CD14-positive monocyte (primary cell): ENCODE data around the gene INPP4A. TPM values are rescaled to one million over a fixed set of nuclear protein-coding genes. Genes with fewer than 3 reads are reported as not detected.

Source experiments
- DNase-seq, 3 donors: peaks; one replicate each; pipeline ENCODE4 v3.0.0-alpha.2; 2011 to 2022
- H2AFZ ChIP-seq: 2 replicates; pipeline ENCODE4 v1.6.0; 2012; ENCODE audit warnings: mild to moderate bottlenecking, low read depth, low read length, inconsistent platforms; ENCODE audit not compliant: insufficient read depth, poor library complexity, severe bottlenecking
- H3K27ac ChIP-seq, 2 donors: 1 replicate in 1 of 2; 2 replicates in 1 of 2; pipeline ENCODE4 v1.5.1; 2012 to 2013; ENCODE audit warnings: low read length in 2 of 2, control low read depth in 1 of 2, inconsistent platforms in 1 of 2, low read depth in 1 of 2, mild to moderate bottlenecking in 1 of 2
- H3K27me3 ChIP-seq, 2 donors: one replicate each; pipeline versions ENCODE4 v1.6.0 to v1.6.1; 2011 to 2013; ENCODE audit warnings: low read length in 2 of 2; ENCODE audit not compliant: control insufficient read depth in 2 of 2, insufficient read depth in 2 of 2
- H3K36me3 ChIP-seq, 2 donors: replicated peaks in 1 of 2; 1 replicate in 1 of 2; 2 replicates in 1 of 2; pipeline versions ENCODE4 v1.5.1 to v1.6.1; 2012 to 2013; ENCODE audit warnings: low read length in 2 of 2, control low read depth in 1 of 2, inconsistent platforms in 1 of 2, mild to moderate bottlenecking in 1 of 2; ENCODE audit not compliant: insufficient read depth in 2 of 2, control insufficient read depth in 1 of 2
- H3K4me1 ChIP-seq, 2 donors: 1 replicate in 1 of 2; 2 replicates in 1 of 2; pipeline versions ENCODE4 v1.5.1 to v1.6.1; 2012 to 2013; ENCODE audit warnings: low read length in 2 of 2, control low read depth in 1 of 2, inconsistent platforms in 1 of 2, mild to moderate bottlenecking in 1 of 2, moderate library complexity in 1 of 2; ENCODE audit not compliant: insufficient read depth in 2 of 2, control insufficient read depth in 1 of 2
- H3K4me2 ChIP-seq: replicated peaks from 2 replicates; pipeline ENCODE3; 2012; ENCODE audit warnings: low read length, moderate library complexity, mild to moderate bottlenecking; ENCODE audit not compliant: poor library complexity, severe bottlenecking; ENCODE audit errors: extremely low read depth
- H3K4me3 ChIP-seq, 3 experiments: fragments of 200-600 bp in 1 of 3; sonication (generic) in 1 of 3; replicated peaks in 1 of 3; 1 replicate in 2 of 3; 2 replicates in 1 of 3; pipeline ENCODE4 v1.5.1; 2011 to 2013; ENCODE audit warnings: low read length in 3 of 3, mild to moderate bottlenecking in 3 of 3, control low read depth in 2 of 3, low read depth in 2 of 3, inconsistent platforms in 1 of 3, moderate library complexity in 1 of 3
- H3K79me2 ChIP-seq: 2 replicates; pipeline ENCODE4 v1.6.0; 2012; ENCODE audit warnings: mild to moderate bottlenecking, control low read depth, inconsistent platforms, low read length, moderate library complexity; ENCODE audit not compliant: insufficient read depth
- H3K9ac ChIP-seq: 2 replicates; pipeline ENCODE4 v1.6.0; 2017; ENCODE audit warnings: low read length, mild to moderate bottlenecking; ENCODE audit not compliant: insufficient read depth, poor library complexity, severe bottlenecking
- H3K9me3 ChIP-seq, 2 donors: replicated peaks in 1 of 2; 1 replicate in 1 of 2; 2 replicates in 1 of 2; pipeline versions ENCODE4 v1.5.1 to v1.6.1; 2012 to 2013; ENCODE audit warnings: low read length in 2 of 2, control low read depth in 1 of 2; ENCODE audit not compliant: control insufficient read depth in 1 of 2, insufficient read depth in 1 of 2
- H4K20me1 ChIP-seq: 2 replicates; pipeline ENCODE4 v1.6.0; 2012; ENCODE audit warnings: mild to moderate bottlenecking, low read length, control low read depth, moderate library complexity; ENCODE audit not compliant: insufficient read depth
- H3K27ac Mint-ChIP-seq, 7 donors: one replicate each; pipeline ENCODE4 v1.8.0; 2020; ENCODE audit warnings: mild to moderate bottlenecking in 7 of 7, mixed read lengths in 7 of 7, moderate library complexity in 6 of 7, inconsistent platforms in 2 of 7
- H3K27me3 Mint-ChIP-seq, 3 donors: one replicate each; pipeline ENCODE4 v1.8.0; 2021 to 2022; ENCODE audit warnings: low read depth in 3 of 3, mild to moderate bottlenecking in 3 of 3, mixed read lengths in 3 of 3, moderate library complexity in 3 of 3, inconsistent platforms in 1 of 3
- H3K36me3 Mint-ChIP-seq, 2 donors: one replicate each; pipeline ENCODE4 v1.8.0; 2020; ENCODE audit warnings: mixed read lengths in 2 of 2, inconsistent platforms in 1 of 2, mild to moderate bottlenecking in 1 of 2
- H3K4me1 Mint-ChIP-seq: one replicate; pipeline ENCODE4 v1.8.0; 2020; ENCODE audit warnings: mild to moderate bottlenecking, mixed read lengths
- H3K4me3 Mint-ChIP-seq, 2 donors: one replicate each; pipeline ENCODE4 v1.8.0; 2020; ENCODE audit warnings: mild to moderate bottlenecking in 2 of 2, mixed read lengths in 2 of 2, moderate library complexity in 1 of 2
- H3K9me3 Mint-ChIP-seq, 7 donors: one replicate each; pipeline ENCODE4 v1.8.0; 2020 to 2022; ENCODE audit warnings: mixed read lengths in 7 of 7, mild to moderate bottlenecking in 6 of 7, moderate library complexity in 6 of 7, inconsistent platforms in 2 of 7
- CTCF ChIP-seq: fragments of 200-600 bp; IDR thresholded peaks from one replicate; pipeline ENCODE4 v1.8.0; 2022; ENCODE audit warnings: antibody characterized with exemption, mild to moderate bottlenecking
- WGBS: methylation state at CpG from one replicate; pipeline ENCODE4 v1.1.5; 2013; ENCODE audit warnings: missing lambda C conversion rate; ENCODE audit not compliant: insufficient coverage; 5-methylcytosine and 5-hydroxymethylcytosine counted together
- intact Hi-C, 2 donors: fragments of 100-400 bp; cut with micrococcal nuclease; formaldehyde crosslinking; loops; one replicate each; pipeline versions ENCODE4 v1.15.0 to v1.15.1; 2023
- polyA plus RNA-seq, 3 donors: library from polyadenylated mRNA; depleted of rRNA in 1 of 3; unstranded in 2 of 3; stranded (reverse) in 1 of 3; fragments of 300-500 nt in 2 of 3; fragments of >200 nt in 1 of 3; fragmentation: Illumina TruSeq in 2 of 3; gene quantifications; 1 replicate in 2 of 3; 2 replicates in 1 of 3; pipeline ENCODE4 v1.2.3, GENCODE V29; 2012 to 2021

INPP4A gene
- polyA plus RNA-seq, 3 donors: 13.7 to 52.4 (median 20.7) TPM

- Histone ChIP-seq H3K4me3 (no peak overlapping the region), H3K27me3 (no peaks in the 10 kb centered on the region), H2AFZ (no peak overlapping the region), H3K9me3 (no peaks in the 10 kb centered on the region), H4K20me1 (peaks cover 32% of the 10 kb centered on the region), H3K27ac (no peak overlapping the region), H3K4me1 (no peaks in the 10 kb centered on the region), H3K79me2 (no peaks in the 10 kb centered on the region), H3K36me3 (peaks cover 97 to 100% of the 10 kb centered on the region in 2 donors), H3K9ac (no peak overlapping the region), H3K4me2 (no peak overlapping the region)
- 98% methylated on average over 13 of the region's 13 CpGs for WGBS
- H3K4me3 Mint-ChIP-seq: no peak overlapping the region
- no peaks in the 10 kb centered on the region for H3K27me3 Mint-ChIP-seq
- peaks cover 84 to 96% of the 10 kb centered on the region in 2 donors for H3K36me3 Mint-ChIP-seq
- DNase-seq: no peak
- TF ChIP-seq CTCF: no peak
- peaks cover 18% of the 10 kb centered on the region for H3K4me1 Mint-ChIP-seq
- peak overlapping the region in 1 of 7 donors; percentile 51 for H3K27ac Mint-ChIP-seq
- intact Hi-C loops: no loop called here
- no peaks in the 10 kb centered on the region for H3K9me3 Mint-ChIP-seq
Measured at GRCh38 chr2:98563394-98563793, 118.7 kb downstream of the INPP4A start.

- Histone ChIP-seq H3K27me3 (no peaks in the 10 kb centered on the region), H3K4me2 (no peak overlapping the region), H3K27ac (no peak overlapping the region), H3K4me1 (no peaks in the 10 kb centered on the region), H3K9ac (no peak overlapping the region), H4K20me1 (peaks cover 39% of the 10 kb centered on the region), H3K4me3 (no peak overlapping the region), H3K9me3 (no peaks in the 10 kb centered on the region), H3K36me3 (peaks cover 97 to 100% of the 10 kb centered on the region in 2 donors), H2AFZ (no peak overlapping the region), H3K79me2 (no peaks in the 10 kb centered on the region)
- no peaks in the 10 kb centered on the region for H3K9me3 Mint-ChIP-seq
- intact Hi-C loops: no loop called here
- DNase-seq: no peak
- H3K4me3 Mint-ChIP-seq: no peak overlapping the region
- H3K27me3 Mint-ChIP-seq: no peaks in the 10 kb centered on the region
- 81% methylated on average over 14 of the region's 17 CpGs for WGBS
- peak overlapping the region in 2 of 7 donors; percentile 37 to 80 for H3K27ac Mint-ChIP-seq
- H3K36me3 Mint-ChIP-seq: peaks cover 83 to 94% of the 10 kb centered on the region in 2 donors
- H3K4me1 Mint-ChIP-seq: peaks cover 14% of the 10 kb centered on the region
- TF ChIP-seq CTCF: no peak
Measured at GRCh38 chr2:98564541-98565132, 120.0 kb downstream of the INPP4A start.
